Neural cell (in vitro differentiated cells): ENCODE measurements around the gene STAT5B. TPM values are rescaled to one million over a fixed set of nuclear protein-coding genes. Genes with fewer than 3 reads are reported as not detected.
"Not testable (repeated sequence)": the region's sequence is repeated elsewhere in the genome, so short reads cannot be mapped to it uniquely, and the experiment has no call there.

ENCODE experiments used
- H2AFZ ChIP-seq: fragments of 200-600, 300-800 bp; sonication (generic), shearing (Covaris generic); 2 replicates; pipeline ENCODE4 v1.6.0; 2014; ENCODE audit warnings: low read depth, mild to moderate bottlenecking, antibody characterized with exemption, low read length, moderate library complexity
- H3F3A ChIP-seq: fragments of 200-600 bp; shearing (Covaris generic); 2 replicates; pipeline ENCODE4 v1.6.1; 2016; ENCODE audit warnings: mild to moderate bottlenecking, moderate library complexity, mixed read lengths, antibody characterized with exemption, low read length; ENCODE audit not compliant: insufficient read depth, poor library complexity, severe bottlenecking
- H3K27ac ChIP-seq: fragments of 200-600, 300-800 bp; sonication (generic), shearing (Covaris generic); 2 replicates; pipeline ENCODE4 v1.5.1; 2014; ENCODE audit warnings: mild to moderate bottlenecking, low read length, moderate library complexity
- H3K27me3 ChIP-seq: fragments of 300-800, 200-600 bp; sonication (generic), shearing (Covaris generic); 2 replicates; pipeline ENCODE4 v1.6.0; 2014; ENCODE audit warnings: mild to moderate bottlenecking, low read depth, low read length, moderate library complexity; ENCODE audit not compliant: insufficient read depth
- H3K36me3 ChIP-seq: fragments of 300-800, 200-600 bp; sonication (generic), shearing (Covaris generic); 2 replicates; pipeline ENCODE4 v1.5.1; 2014; ENCODE audit warnings: mild to moderate bottlenecking, antibody characterized with exemption, low read length, moderate library complexity; ENCODE audit not compliant: insufficient read depth
- H3K4me2 ChIP-seq: fragments of 300-800, 200-600 bp; sonication (generic), shearing (Covaris generic); 2 replicates; pipeline ENCODE4 v1.6.0; 2014; ENCODE audit warnings: mild to moderate bottlenecking, low read length
- H3K4me3 ChIP-seq: fragments of 300-800, 200-600 bp; sonication (generic), shearing (Covaris generic); 2 replicates; pipeline ENCODE4 v1.5.1; 2014; ENCODE audit warnings: mild to moderate bottlenecking, low read length, moderate library complexity
- H3K79me2 ChIP-seq: fragments of 200-600 bp; shearing (Covaris generic); replicated peaks from 2 replicates; pipeline ENCODE4 v1.6.0; 2014; ENCODE audit warnings: mild to moderate bottlenecking, low read length, moderate library complexity; ENCODE audit not compliant: insufficient read depth
- H3K9ac ChIP-seq: fragments of 300-800, 200-600 bp; sonication (generic), shearing (Covaris generic); 2 replicates; pipeline ENCODE4 v1.6.1; 2016; ENCODE audit warnings: mild to moderate bottlenecking, low read length, mixed read lengths
- H3K9me2 ChIP-seq: fragments of 200-600 bp; shearing (Covaris generic); 2 replicates; pipeline ENCODE4 v1.6.1; 2016; ENCODE audit warnings: mild to moderate bottlenecking, low read length, mixed read lengths; ENCODE audit not compliant: insufficient read depth
- H3K9me3 ChIP-seq: fragments of 200-600, 300-800 bp; sonication (generic), shearing (Covaris generic); 2 replicates; pipeline ENCODE4 v1.6.1; 2016; ENCODE audit warnings: mild to moderate bottlenecking, mixed run types, low read length, moderate library complexity, mixed read lengths
- H4K20me1 ChIP-seq: fragments of 200-600 bp; shearing (Covaris generic); 2 replicates; pipeline ENCODE4 v1.6.1; 2016; ENCODE audit warnings: mild to moderate bottlenecking, mixed run types; ENCODE audit not compliant: insufficient read depth
- EP300 ChIP-seq: fragments of 450-650 bp; conservative IDR thresholded peaks from 2 replicates; pipeline ENCODE4 v1.6.1; 2014; ENCODE audit warnings: antibody characterized with exemption, mild to moderate bottlenecking, moderate library complexity; ENCODE audit not compliant: poor library complexity, severe bottlenecking
- EZH2 ChIP-seq: fragments of 200-600, 300-800 bp; shearing (Covaris generic), sonication (generic); IDR thresholded peaks from 2 replicates; pipeline ENCODE4 v1.6.1; 2014; ENCODE audit warnings: antibody characterized with exemption, low read length, borderline replicate concordance, mild to moderate bottlenecking; ENCODE audit not compliant: insufficient read depth, poor library complexity, severe bottlenecking
- MXI1 ChIP-seq: fragments of 450-650 bp; conservative IDR thresholded peaks from 2 replicates; pipeline ENCODE4 v1.6.1; 2014; ENCODE audit warnings: antibody characterized with exemption, mild to moderate bottlenecking; ENCODE audit not compliant: poor library complexity, severe bottlenecking
- POLR2AphosphoS5 ChIP-seq: IDR thresholded peaks from 2 replicates; pipeline ENCODE4 v1.6.1; 2012
- RAD21 ChIP-seq: fragments of 450-650 bp; conservative IDR thresholded peaks from 2 replicates; pipeline ENCODE4 v1.6.1; 2014; ENCODE audit warnings: antibody characterized with exemption, mild to moderate bottlenecking, moderate library complexity
- SMC3 ChIP-seq: fragments of 450-650 bp; conservative IDR thresholded peaks from 2 replicates; pipeline ENCODE4 v1.6.1; 2014; ENCODE audit warnings: antibody characterized with exemption, mild to moderate bottlenecking, moderate library complexity; ENCODE audit not compliant: poor library complexity
- TAF1 ChIP-seq: IDR thresholded peaks from 2 replicates; pipeline ENCODE4 v1.6.1; 2012; ENCODE audit warnings: low read depth
- polyA plus RNA-seq: library from polyadenylated mRNA; depleted of rRNA; stranded (reverse); fragments of >200 nt; gene quantifications from 2 replicates; pipeline ENCODE4 v1.2.3, GENCODE V29; 2014
- TF ChIP-seq, protein P1 (sequence below): IDR thresholded peaks from 2 replicates; pipeline ENCODE4 v1.6.1; 2012; ENCODE audit warnings: borderline replicate concordance
- TF ChIP-seq, protein P2 (sequence below): fragments of 450-650 bp; IDR thresholded peaks from 2 replicates; pipeline ENCODE4 v1.5.1; 2014; ENCODE audit warnings: antibody characterized with exemption, mild to moderate bottlenecking, moderate library complexity; ENCODE audit not compliant: poor library complexity, severe bottlenecking

STAT5B gene
- polyA plus RNA-seq, 1 donor from 2014 or later = 47.4 TPM

DNA sequence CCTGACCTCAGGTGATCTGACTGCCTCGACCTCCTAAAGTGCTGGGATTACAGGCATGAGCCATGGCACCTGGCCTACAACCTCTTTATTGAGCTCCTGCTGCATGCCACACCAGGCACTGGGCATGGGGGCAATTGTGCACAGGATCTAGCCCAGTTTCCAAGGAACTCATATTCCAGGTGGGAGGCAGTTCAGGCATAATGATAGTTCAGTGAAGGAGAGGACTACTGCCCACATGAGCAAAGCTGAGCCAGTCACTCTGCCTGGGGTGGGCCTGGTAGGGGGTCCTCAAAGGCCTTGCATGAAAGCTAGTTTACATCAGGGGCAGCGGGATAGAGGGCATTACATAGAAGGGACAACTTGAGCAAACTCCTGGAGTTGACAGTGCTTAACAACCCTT is 88.4 kb downstream of the STAT5B start:
- no peak overlapping the region for H3K9ac ChIP-seq
- H3F3A ChIP-seq = no peaks in the 10 kb centered on the region
- no peaks in the 10 kb centered on the region for H3K79me2 ChIP-seq
- H3K4me3 ChIP-seq = no peak overlapping the region
- H3K9me3 ChIP-seq = no peaks in the 10 kb centered on the region
- no peaks in the 10 kb centered on the region for H4K20me1 ChIP-seq
- TF ChIP-seq, protein P1, sequence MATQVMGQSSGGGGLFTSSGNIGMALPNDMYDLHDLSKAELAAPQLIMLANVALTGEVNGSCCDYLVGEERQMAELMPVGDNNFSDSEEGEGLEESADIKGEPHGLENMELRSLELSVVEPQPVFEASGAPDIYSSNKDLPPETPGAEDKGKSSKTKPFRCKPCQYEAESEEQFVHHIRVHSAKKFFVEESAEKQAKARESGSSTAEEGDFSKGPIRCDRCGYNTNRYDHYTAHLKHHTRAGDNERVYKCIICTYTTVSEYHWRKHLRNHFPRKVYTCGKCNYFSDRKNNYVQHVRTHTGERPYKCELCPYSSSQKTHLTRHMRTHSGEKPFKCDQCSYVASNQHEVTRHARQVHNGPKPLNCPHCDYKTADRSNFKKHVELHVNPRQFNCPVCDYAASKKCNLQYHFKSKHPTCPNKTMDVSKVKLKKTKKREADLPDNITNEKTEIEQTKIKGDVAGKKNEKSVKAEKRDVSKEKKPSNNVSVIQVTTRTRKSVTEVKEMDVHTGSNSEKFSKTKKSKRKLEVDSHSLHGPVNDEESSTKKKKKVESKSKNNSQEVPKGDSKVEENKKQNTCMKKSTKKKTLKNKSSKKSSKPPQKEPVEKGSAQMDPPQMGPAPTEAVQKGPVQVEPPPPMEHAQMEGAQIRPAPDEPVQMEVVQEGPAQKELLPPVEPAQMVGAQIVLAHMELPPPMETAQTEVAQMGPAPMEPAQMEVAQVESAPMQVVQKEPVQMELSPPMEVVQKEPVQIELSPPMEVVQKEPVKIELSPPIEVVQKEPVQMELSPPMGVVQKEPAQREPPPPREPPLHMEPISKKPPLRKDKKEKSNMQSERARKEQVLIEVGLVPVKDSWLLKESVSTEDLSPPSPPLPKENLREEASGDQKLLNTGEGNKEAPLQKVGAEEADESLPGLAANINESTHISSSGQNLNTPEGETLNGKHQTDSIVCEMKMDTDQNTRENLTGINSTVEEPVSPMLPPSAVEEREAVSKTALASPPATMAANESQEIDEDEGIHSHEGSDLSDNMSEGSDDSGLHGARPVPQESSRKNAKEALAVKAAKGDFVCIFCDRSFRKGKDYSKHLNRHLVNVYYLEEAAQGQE = no peak
- TF ChIP-seq TAF1 (no peak), EP300 (no peak), POLR2AphosphoS5 (no peak), SMC3 (no peak), RAD21 (no peak)
- TF ChIP-seq, protein P2, sequence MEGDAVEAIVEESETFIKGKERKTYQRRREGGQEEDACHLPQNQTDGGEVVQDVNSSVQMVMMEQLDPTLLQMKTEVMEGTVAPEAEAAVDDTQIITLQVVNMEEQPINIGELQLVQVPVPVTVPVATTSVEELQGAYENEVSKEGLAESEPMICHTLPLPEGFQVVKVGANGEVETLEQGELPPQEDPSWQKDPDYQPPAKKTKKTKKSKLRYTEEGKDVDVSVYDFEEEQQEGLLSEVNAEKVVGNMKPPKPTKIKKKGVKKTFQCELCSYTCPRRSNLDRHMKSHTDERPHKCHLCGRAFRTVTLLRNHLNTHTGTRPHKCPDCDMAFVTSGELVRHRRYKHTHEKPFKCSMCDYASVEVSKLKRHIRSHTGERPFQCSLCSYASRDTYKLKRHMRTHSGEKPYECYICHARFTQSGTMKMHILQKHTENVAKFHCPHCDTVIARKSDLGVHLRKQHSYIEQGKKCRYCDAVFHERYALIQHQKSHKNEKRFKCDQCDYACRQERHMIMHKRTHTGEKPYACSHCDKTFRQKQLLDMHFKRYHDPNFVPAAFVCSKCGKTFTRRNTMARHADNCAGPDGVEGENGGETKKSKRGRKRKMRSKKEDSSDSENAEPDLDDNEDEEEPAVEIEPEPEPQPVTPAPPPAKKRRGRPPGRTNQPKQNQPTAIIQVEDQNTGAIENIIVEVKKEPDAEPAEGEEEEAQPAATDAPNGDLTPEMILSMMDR = no peak
- H3K27me3 ChIP-seq = peaks cover 11% of the 10 kb centered on the region
- no peak overlapping the region for H2AFZ ChIP-seq
- no peak overlapping the region for H3K4me2 ChIP-seq
- H3K36me3 ChIP-seq = no peaks in the 10 kb centered on the region
- H3K9me2 ChIP-seq = no peaks in the 10 kb centered on the region
- no peak overlapping the region for H3K27ac ChIP-seq

DNA sequence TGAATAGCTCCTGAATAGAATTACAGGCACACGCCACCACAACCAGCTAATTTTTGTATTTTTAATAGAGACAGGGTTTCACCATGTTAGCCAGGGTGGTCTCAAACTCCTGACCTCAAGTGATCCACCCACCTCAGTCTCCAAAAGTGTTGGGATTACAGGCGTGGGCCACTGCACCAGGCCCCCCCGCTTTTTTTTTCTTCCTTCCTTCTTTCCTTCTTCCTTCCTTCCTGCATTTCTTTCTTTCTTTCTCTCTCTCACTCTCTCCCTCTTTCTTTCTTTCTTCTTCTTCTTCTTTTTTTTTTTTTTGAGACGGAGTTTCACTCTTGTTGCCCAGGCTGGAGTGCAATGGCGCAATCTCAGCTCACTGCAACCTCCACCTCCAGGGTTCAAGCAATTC is 90.0 kb downstream of the STAT5B start:
- not testable (repeated sequence) for H3F3A ChIP-seq, H3K9me3 ChIP-seq, H2AFZ ChIP-seq, H3K27ac ChIP-seq, H3K36me3 ChIP-seq, H3K4me2 ChIP-seq, H4K20me1 ChIP-seq, H3K9ac ChIP-seq, H3K79me2 ChIP-seq, H3K4me3 ChIP-seq, H3K9me2 ChIP-seq
- H3K27me3 ChIP-seq = peaks cover 26% of the 10 kb centered on the region

DNA sequence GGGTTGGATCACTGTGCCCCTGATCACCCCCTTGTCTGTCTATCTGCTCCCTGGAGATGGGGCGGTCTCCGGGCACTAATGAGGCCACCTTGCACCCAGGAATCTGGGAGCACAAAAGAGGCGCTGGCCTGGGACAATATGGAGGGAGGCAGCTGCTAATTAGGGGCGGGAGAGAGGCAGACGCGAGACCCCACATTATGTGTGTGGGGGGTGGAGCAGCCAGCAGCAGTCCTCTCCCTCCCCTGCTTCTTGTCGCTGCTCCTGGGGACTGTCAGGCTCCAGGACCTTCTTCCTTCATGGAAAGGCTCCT is 90.6 kb downstream of the STAT5B start:
- no peak overlapping the region for H3K4me2 ChIP-seq
- H3K9me2 ChIP-seq = no peaks in the 10 kb centered on the region
- H3F3A ChIP-seq = no peaks in the 10 kb centered on the region
- H4K20me1 ChIP-seq = no peaks in the 10 kb centered on the region
- H3K79me2 ChIP-seq = no peaks in the 10 kb centered on the region
- H3K27ac ChIP-seq = peak overlapping the region; percentile 12
- H3K36me3 ChIP-seq = no peaks in the 10 kb centered on the region
- H3K9me3 ChIP-seq = no peaks in the 10 kb centered on the region
- peak overlapping the region; percentile 51 for H2AFZ ChIP-seq
- H3K9ac ChIP-seq = peak overlapping the region; percentile 31
- no peak for TF ChIP-seq RAD21
- TF ChIP-seq SMC3 = no peak
- TF ChIP-seq, protein P2 = no peak
- no peak for TF ChIP-seq MXI1
- no peak for TF ChIP-seq EZH2
- no peak for TF ChIP-seq POLR2AphosphoS5
- peaks cover 32% of the 10 kb centered on the region for H3K27me3 ChIP-seq
- no peak overlapping the region for H3K4me3 ChIP-seq
